ENCODE data around the gene UTP20.

The UTP20 gene

GRCh38 chr12:101280006-101280505 is at the start of gene UTP20:
TSS of gene UTP20 (plus strand) at chr12:101280105. CDS start at chr12:101280283, 178 bp downstream.
- in situ Hi-C loops (cut with MboI; ENCODE audit: low sequenced_read_pairs) = no loop called here

- in situ Hi-C loops (cut with MboI; ENCODE audit: low sequenced_read_pairs) = no loop called here
Observed at GRCh38 chr12:101230547-101230946, 49.4 kb upstream of the UTP20 start.

GRCh38 chr12:101231636-101232035 is 48.3 kb upstream of the UTP20 start:
- in situ Hi-C loops (cut with MboI; ENCODE audit: low sequenced_read_pairs) = no loop called here

GRCh38 chr12:101235686-101236085 is 44.2 kb upstream of the UTP20 start:
- in situ Hi-C loops (cut with MboI; ENCODE audit: low sequenced_read_pairs) = no loop called here

GRCh38 chr12:101238306-101238705 is 41.6 kb upstream of the UTP20 start:
- in situ Hi-C loops (cut with MboI; ENCODE audit: low sequenced_read_pairs) = no loop called here

GRCh38 chr12:101238800-101239329 is 41.0 kb upstream of the UTP20 start:
- in situ Hi-C loops (cut with MboI; ENCODE audit: low sequenced_read_pairs) = no loop called here

- in situ Hi-C loops (cut with MboI; ENCODE audit: low sequenced_read_pairs) = no loop called here
Observed at GRCh38 chr12:101243074-101243473, 36.8 kb upstream of the UTP20 start.

- in situ Hi-C loops (cut with MboI; ENCODE audit: low sequenced_read_pairs) = no loop called here
Observed at GRCh38 chr12:101243616-101244015, 36.3 kb upstream of the UTP20 start.

GRCh38 chr12:101256266-101256665 is 23.6 kb upstream of the UTP20 start:
- in situ Hi-C loops (cut with MboI; ENCODE audit: low sequenced_read_pairs) = no loop called here

GRCh38 chr12:101257357-101257756 is 22.5 kb upstream of the UTP20 start:
- in situ Hi-C loops (cut with MboI; ENCODE audit: low sequenced_read_pairs) = no loop called here

- in situ Hi-C loops (cut with MboI; ENCODE audit: low sequenced_read_pairs) = no loop called here
Observed at GRCh38 chr12:101267111-101267510, 12.8 kb upstream of the UTP20 start.

- in situ Hi-C loops (cut with MboI; ENCODE audit: low sequenced_read_pairs) = no loop called here
Observed at GRCh38 chr12:101276433-101276832, 3.5 kb upstream of the UTP20 start.

- in situ Hi-C loops (cut with MboI; ENCODE audit: low sequenced_read_pairs) = no loop called here
Observed at GRCh38 chr12:101277443-101277842, 2.5 kb upstream of the UTP20 start.

- in situ Hi-C loops (cut with MboI; ENCODE audit: low sequenced_read_pairs) = no loop called here
Observed at GRCh38 chr12:101287357-101287756, 7.5 kb downstream of the UTP20 start.

GRCh38 chr12:101297661-101298060 is 17.8 kb downstream of the UTP20 start:
- in situ Hi-C loops (cut with MboI; ENCODE audit: low sequenced_read_pairs) = no loop called here

GRCh38 chr12:101298426-101298825 is 18.5 kb downstream of the UTP20 start:
- in situ Hi-C loops (cut with MboI; ENCODE audit: low sequenced_read_pairs) = no loop called here

GRCh38 chr12:101299346-101299745 is 19.4 kb downstream of the UTP20 start:
- in situ Hi-C loops (cut with MboI; ENCODE audit: low sequenced_read_pairs) = no loop called here

- in situ Hi-C loops (cut with MboI; ENCODE audit: low sequenced_read_pairs) = loop anchor here (25.0 kb wide), 1 partner anchor 463 kb away; no protein-coding TSS in a partner anchor
Observed at GRCh38 chr12:101299931-101300330, 20.0 kb downstream of the UTP20 start.

- in situ Hi-C loops (cut with MboI; ENCODE audit: low sequenced_read_pairs) = loop anchor here (25.0 kb wide), 1 partner anchor 465 kb away; no protein-coding TSS in a partner anchor
Observed at GRCh38 chr12:101302741-101303140, 22.8 kb downstream of the UTP20 start.

- in situ Hi-C loops (cut with MboI; ENCODE audit: low sequenced_read_pairs) = loop anchor here (25.0 kb wide), 1 partner anchor 468 kb away; no protein-coding TSS in a partner anchor
Observed at GRCh38 chr12:101305226-101305779, 25.4 kb downstream of the UTP20 start.

GRCh38 chr12:101305794-101306193 is 25.9 kb downstream of the UTP20 start:
- in situ Hi-C loops (cut with MboI; ENCODE audit: low sequenced_read_pairs) = loop anchor here (25.0 kb wide), 1 partner anchor 468 kb away; no protein-coding TSS in a partner anchor

- in situ Hi-C loops (cut with MboI; ENCODE audit: low sequenced_read_pairs) = loop anchor here (25.0 kb wide), 1 partner anchor 485 kb away; no protein-coding TSS in a partner anchor
Observed at GRCh38 chr12:101322480-101322879, 42.6 kb downstream of the UTP20 start.
